GM19328 (cell line): ENCODE results near the gene FTL.

ENCODE experiments used
- ATAC-seq: cut with Tn5 transposase; IDR thresholded peaks from one replicate; pipeline ENCODE4 v1.9.1; 2021; ENCODE audit warnings: mild to moderate bottlenecking, moderate library complexity; ENCODE audit not compliant: unreplicated experiment

FTL gene

GRCh38 chr19:48945415-48945814 is 19.7 kb upstream of the FTL start:
- no peak for ATAC-seq

- no peak for ATAC-seq
Observed at GRCh38 chr19:48945817-48946216, 19.3 kb upstream of the FTL start.

- no peak for ATAC-seq
Observed at GRCh38 chr19:48946463-48947257, 18.4 kb upstream of the FTL start.

- no peak for ATAC-seq
Observed at GRCh38 chr19:48947258-48947542, 17.9 kb upstream of the FTL start.

GRCh38 chr19:48950159-48950558 is 14.9 kb upstream of the FTL start:
- ATAC-seq, result no peak

- ATAC-seq, result no peak
Observed at GRCh38 chr19:48950830-48951519, 14.1 kb upstream of the FTL start.

- ATAC-seq, result no peak
Observed at GRCh38 chr19:48953141-48953540, 12.0 kb upstream of the FTL start.

GRCh38 chr19:48953990-48954594 is 11.0 kb upstream of the FTL start:
- ATAC-seq, result no peak

GRCh38 chr19:48954595-48955307 is 10.4 kb upstream of the FTL start, which contains the start of gene BAX:
BAX (plus strand) TSS chr19:48954875; CDS start chr19:48954929, 54 bp downstream.
- peak; percentile 82 for ATAC-seq

GRCh38 chr19:48955308-48955958 is 9.7 kb upstream of the FTL start:
- ATAC-seq, result no peak

- ATAC-seq, result no peak
Observed at GRCh38 chr19:48958006-48958405, 7.1 kb upstream of the FTL start.

- ATAC-seq, result no peak
Observed at GRCh38 chr19:48959341-48960239, 5.5 kb upstream of the FTL start.

- no peak for ATAC-seq
Observed at GRCh38 chr19:48961051-48961649, 4.0 kb upstream of the FTL start.

GRCh38 chr19:48961673-48962028 is 3.5 kb upstream of the FTL start:
- no peak for ATAC-seq

GRCh38 chr19:48962029-48962848 is 2.9 kb upstream of the FTL start:
- ATAC-seq, result peak; percentile 40

GRCh38 chr19:48962849-48963165 is 2.3 kb upstream of the FTL start:
- no peak for ATAC-seq

- no peak for ATAC-seq
Observed at GRCh38 chr19:48963371-48964204, 1.5 kb upstream of the FTL start.
